ENCODE data around the gene EXOSC10. TPM values are rescaled to one million over a fixed set of nuclear protein-coding genes. Genes with fewer than 3 reads are reported as not detected.

Gene EXOSC10
- total RNA-seq, 1 experiment from 2014 or later: 93.1 TPM

- no peak for DNase-seq (ENCODE audit: low read depth, low spot score)
- H3K9me3 ChIP-seq (ENCODE audit: control insufficient read depth, insufficient read depth, low read depth, low read length): no peaks in the 10 kb centered on the region
- in situ Hi-C loops (cut with HindIII; ENCODE audit: low pct_unique_long_range_greater_than_20kb, low sequenced_read_pairs): no loop called here
- CTCF ChIA-PET: no interaction called here
- no peak for TF ChIP-seq TCF7L2 (IDR thresholded peaks at IDR 0.05; ENCODE audit: low read depth, low read length)
- TF ChIP-seq POLR2AphosphoS5 (IDR thresholded peaks at IDR 0.05; ENCODE audit: low read depth, low read length): no peak
- no peak for TF ChIP-seq CTCF (IDR thresholded peaks at IDR 0.05)
- TF ChIP-seq SIN3A (IDR thresholded peaks at IDR 0.05; ENCODE audit: borderline replicate concordance, insufficient read depth, low read depth, low read length): no peak
- no peak for TF ChIP-seq REST (IDR thresholded peaks at IDR 0.05; ENCODE audit: insufficient read depth in 1 of 2, low read depth in 2 of 2, low read length in 1 of 2)
- POLR2A ChIA-PET: no interaction called here
- H3K27ac ChIP-seq (ENCODE audit: low read length): no peak overlapping the region
- no TSS peak for BruUV-seq (replicated peaks)
- no peaks in the 10 kb centered on the region for H3K4me1 ChIP-seq (ENCODE audit: control insufficient read depth, insufficient read depth, low read length)
- H3K4me3 ChIP-seq (ENCODE audit: low read depth in 2 of 2, low read length in 2 of 2): no peak overlapping the region
- H3K27me3 ChIP-seq (ENCODE audit: control insufficient read depth, insufficient read depth, low read length): no peaks in the 10 kb centered on the region
- no peaks in the 10 kb centered on the region for H3K36me3 ChIP-seq (ENCODE audit: control insufficient read depth, insufficient read depth, low read length)
- intact Hi-C loops (cut with micrococcal nuclease; ENCODE audit: unreplicated experiment): no loop called here
- ATAC-seq: no peak
These were observed 55.4 kb downstream of the EXOSC10 start for GRCh38 chr1:11044086-11044848.

- intact Hi-C loops (cut with micrococcal nuclease; ENCODE audit: unreplicated experiment) (no loop called here), in situ Hi-C loops (cut with HindIII; ENCODE audit: low pct_unique_long_range_greater_than_20kb, low sequenced_read_pairs) (no loop called here)
- no TSS peak for BruUV-seq (replicated peaks)
- H3K4me3 ChIP-seq (ENCODE audit: low read depth in 2 of 2, low read length in 2 of 2): no peak overlapping the region
- H3K4me1 ChIP-seq (ENCODE audit: control insufficient read depth, insufficient read depth, low read length): no peaks in the 10 kb centered on the region
- no peak overlapping the region for H3K27ac ChIP-seq (ENCODE audit: low read length)
- ATAC-seq (no peak), DNase-seq (ENCODE audit: low read depth, low spot score) (no peak)
- CTCF ChIA-PET: no interaction called here
- no peaks in the 10 kb centered on the region for H3K27me3 ChIP-seq (ENCODE audit: control insufficient read depth, insufficient read depth, low read length)
- H3K9me3 ChIP-seq (ENCODE audit: control insufficient read depth, insufficient read depth, low read depth, low read length): no peaks in the 10 kb centered on the region
- no peaks in the 10 kb centered on the region for H3K36me3 ChIP-seq (ENCODE audit: control insufficient read depth, insufficient read depth, low read length)
- no peak for TF ChIP-seq TCF7L2 (IDR thresholded peaks at IDR 0.05; ENCODE audit: low read depth, low read length)
- TF ChIP-seq REST (IDR thresholded peaks at IDR 0.05; ENCODE audit: insufficient read depth in 1 of 2, low read depth in 2 of 2, low read length in 1 of 2): no peak
- TF ChIP-seq SIN3A (IDR thresholded peaks at IDR 0.05; ENCODE audit: borderline replicate concordance, insufficient read depth, low read depth, low read length): no peak
- no peak for TF ChIP-seq CTCF (IDR thresholded peaks at IDR 0.05)
- no peak for TF ChIP-seq POLR2AphosphoS5 (IDR thresholded peaks at IDR 0.05; ENCODE audit: low read depth, low read length)
- POLR2A ChIA-PET: no interaction called here
These were observed 56.4 kb downstream of the EXOSC10 start for GRCh38 chr1:11042995-11043874.
